Measurements from ENCODE around the gene MYH1.
"Not testable (repeated sequence)": the region's sequence is repeated elsewhere in the genome, so short reads cannot be mapped to it uniquely, and the experiment has no call there.

MYH1 gene

GRCh38 chr17:10518271-10519037 is at the start of gene MYH1:
Gene MYH1, minus strand, starts transcription at chr17:10518542. Its CDS starts 1,900 bp downstream, at chr17:10516642.
- no peak for DNase-seq

GRCh38 chr17:10563991-10564660 is 45.8 kb upstream of the MYH1 start:
- no peak for DNase-seq

- no peak for DNase-seq
Observed at GRCh38 chr17:10558049-10558448, 39.7 kb upstream of the MYH1 start.

GRCh38 chr17:10557422-10557821 is 39.1 kb upstream of the MYH1 start:
- DNase-seq, result no peak

GRCh38 chr17:10556301-10557005 is 38.1 kb upstream of the MYH1 start:
- no peak for DNase-seq

GRCh38 chr17:10550014-10550413 is 31.7 kb upstream of the MYH1 start:
- no peak for DNase-seq

GRCh38 chr17:10549096-10549842 is 30.9 kb upstream of the MYH1 start, which contains the start of gene MYH2:
Gene MYH2, minus strand, starts transcription at chr17:10549658. Its CDS starts 1,738 bp downstream, at chr17:10547920.
- no peak for DNase-seq

GRCh38 chr17:10547351-10547750 is 29.0 kb upstream of the MYH1 start:
- DNase-seq, result no peak

GRCh38 chr17:10543486-10543885 is 25.1 kb upstream of the MYH1 start:
- DNase-seq, result not testable (repeated sequence)

GRCh38 chr17:10541179-10541578 is 22.8 kb upstream of the MYH1 start:
- not testable (repeated sequence) for DNase-seq

GRCh38 chr17:10532026-10532425 is 13.7 kb upstream of the MYH1 start:
- DNase-seq, result no peak

- DNase-seq, result no peak
Observed at GRCh38 chr17:10527419-10527818, 9.1 kb upstream of the MYH1 start.

- no peak for DNase-seq
Observed at GRCh38 chr17:10526517-10526916, 8.2 kb upstream of the MYH1 start.

GRCh38 chr17:10523064-10523463 is 4.7 kb upstream of the MYH1 start:
- no peak for DNase-seq

GRCh38 chr17:10521949-10522348 is 3.6 kb upstream of the MYH1 start:
- DNase-seq, result no peak

GRCh38 chr17:10516638-10517037 is 1.7 kb downstream of the MYH1 start:
- DNase-seq, result no peak

GRCh38 chr17:10516065-10516464 is 2.3 kb downstream of the MYH1 start:
- no peak for DNase-seq

- no peak for DNase-seq
Observed at GRCh38 chr17:10513299-10514067, 4.9 kb downstream of the MYH1 start.

- DNase-seq, result no peak
Observed at GRCh38 chr17:10512856-10513255, 5.5 kb downstream of the MYH1 start.

GRCh38 chr17:10499950-10500349 is 18.4 kb downstream of the MYH1 start:
- no peak for DNase-seq

- no peak for DNase-seq
Observed at GRCh38 chr17:10492004-10492403, 26.3 kb downstream of the MYH1 start.

GRCh38 chr17:10482252-10482651 is 36.1 kb downstream of the MYH1 start:
- no peak for DNase-seq
